GM21786 (cell line): ENCODE data around the gene CAPN9.
"Not testable (repeated sequence)": the region's sequence is repeated elsewhere in the genome, so short reads cannot be mapped to it uniquely, and the experiment has no call there.

Experiments used
- ATAC-seq: cut with Tn5 transposase; IDR thresholded peaks from one replicate; pipeline ENCODE4 v1.9.1; 2021; ENCODE audit not compliant: unreplicated experiment

CAPN9 gene

GRCh38 chr1:230710543-230710904 lies 36.7 kb upstream of the CAPN9 start:
- ATAC-seq = no peak

- ATAC-seq = no peak
These were observed 35.9 kb upstream of the CAPN9 start for GRCh38 chr1:230711245-230711644.

- ATAC-seq = no peak
These were observed 34.7 kb upstream of the CAPN9 start for GRCh38 chr1:230712470-230712942.

GRCh38 chr1:230713138-230713537 lies 34.0 kb upstream of the CAPN9 start:
- ATAC-seq = no peak

GRCh38 chr1:230713547-230713914 lies 33.7 kb upstream of the CAPN9 start:
- no peak for ATAC-seq

- no peak for ATAC-seq
These were observed 33.0 kb upstream of the CAPN9 start, which contains the start of gene AGT for GRCh38 chr1:230713915-230714764. Gene AGT, minus strand, starts transcription at chr1:230714122. Its CDS starts 3,299 bp downstream, at chr1:230710823.

- no peak for ATAC-seq
These were observed 31.7 kb upstream of the CAPN9 start for GRCh38 chr1:230715510-230715909.

GRCh38 chr1:230716453-230716852 lies 30.7 kb upstream of the CAPN9 start:
- ATAC-seq = not testable (repeated sequence)

- no peak for ATAC-seq
These were observed 29.9 kb upstream of the CAPN9 start for GRCh38 chr1:230717251-230717650.

- ATAC-seq = not testable (repeated sequence)
These were observed 25.2 kb upstream of the CAPN9 start for GRCh38 chr1:230721849-230722522.

- no peak for ATAC-seq
These were observed 21.8 kb upstream of the CAPN9 start for GRCh38 chr1:230725256-230726012.

GRCh38 chr1:230728710-230729392 lies 18.3 kb upstream of the CAPN9 start:
- ATAC-seq = no peak

GRCh38 chr1:230730977-230731376 lies 16.2 kb upstream of the CAPN9 start:
- ATAC-seq = no peak

- ATAC-seq = no peak
These were observed 11.7 kb upstream of the CAPN9 start for GRCh38 chr1:230735447-230735846.

GRCh38 chr1:230737622-230738262 lies 9.4 kb upstream of the CAPN9 start:
- ATAC-seq = no peak

- no peak for ATAC-seq
These were observed 7.5 kb upstream of the CAPN9 start for GRCh38 chr1:230739564-230740290.

- no peak for ATAC-seq
These were observed 3.3 kb upstream of the CAPN9 start for GRCh38 chr1:230743899-230744298.

GRCh38 chr1:230744382-230744781 lies 2.8 kb upstream of the CAPN9 start:
- no peak for ATAC-seq

- no peak for ATAC-seq
These were observed 2.1 kb upstream of the CAPN9 start for GRCh38 chr1:230745071-230745470.

GRCh38 chr1:230746617-230747016 lies 571 bp upstream of the CAPN9 start:
- ATAC-seq = no peak
